LHCN-M2 (cell line): ENCODE measurements around the gene MOAP1. TPM values are rescaled to one million over a fixed set of nuclear protein-coding genes. Genes with fewer than 3 reads are reported as not detected.
"Not testable (repeated sequence)": the region's sequence is repeated elsewhere in the genome, so short reads cannot be mapped to it uniquely, and the experiment has no call there.

Source experiments
- DNase-seq: peaks from one replicate; pipeline ENCODE4 v3.0.0-alpha.2; 2012; ENCODE audit warnings: low read depth
- polyA plus RNA-seq: library from polyadenylated mRNA; unstranded; fragments of >200 nt; gene quantifications from one replicate; pipeline ENCODE4 v1.2.1, GENCODE V29; 2012; ENCODE audit warnings: missing spikeins
- total RNA-seq: library from RNA; depleted of rRNA; stranded (reverse); fragments of >200 nt; gene quantifications from 2 replicates; pipeline ENCODE4 v1.2.3, GENCODE V29; 2014; rRNA removed

MOAP1 gene, protein sequence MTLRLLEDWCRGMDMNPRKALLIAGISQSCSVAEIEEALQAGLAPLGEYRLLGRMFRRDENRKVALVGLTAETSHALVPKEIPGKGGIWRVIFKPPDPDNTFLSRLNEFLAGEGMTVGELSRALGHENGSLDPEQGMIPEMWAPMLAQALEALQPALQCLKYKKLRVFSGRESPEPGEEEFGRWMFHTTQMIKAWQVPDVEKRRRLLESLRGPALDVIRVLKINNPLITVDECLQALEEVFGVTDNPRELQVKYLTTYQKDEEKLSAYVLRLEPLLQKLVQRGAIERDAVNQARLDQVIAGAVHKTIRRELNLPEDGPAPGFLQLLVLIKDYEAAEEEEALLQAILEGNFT
- 13.3 and 13.8 TPM in 2 replicates for total RNA-seq
- polyA plus RNA-seq: 8.8 TPM

DNA sequence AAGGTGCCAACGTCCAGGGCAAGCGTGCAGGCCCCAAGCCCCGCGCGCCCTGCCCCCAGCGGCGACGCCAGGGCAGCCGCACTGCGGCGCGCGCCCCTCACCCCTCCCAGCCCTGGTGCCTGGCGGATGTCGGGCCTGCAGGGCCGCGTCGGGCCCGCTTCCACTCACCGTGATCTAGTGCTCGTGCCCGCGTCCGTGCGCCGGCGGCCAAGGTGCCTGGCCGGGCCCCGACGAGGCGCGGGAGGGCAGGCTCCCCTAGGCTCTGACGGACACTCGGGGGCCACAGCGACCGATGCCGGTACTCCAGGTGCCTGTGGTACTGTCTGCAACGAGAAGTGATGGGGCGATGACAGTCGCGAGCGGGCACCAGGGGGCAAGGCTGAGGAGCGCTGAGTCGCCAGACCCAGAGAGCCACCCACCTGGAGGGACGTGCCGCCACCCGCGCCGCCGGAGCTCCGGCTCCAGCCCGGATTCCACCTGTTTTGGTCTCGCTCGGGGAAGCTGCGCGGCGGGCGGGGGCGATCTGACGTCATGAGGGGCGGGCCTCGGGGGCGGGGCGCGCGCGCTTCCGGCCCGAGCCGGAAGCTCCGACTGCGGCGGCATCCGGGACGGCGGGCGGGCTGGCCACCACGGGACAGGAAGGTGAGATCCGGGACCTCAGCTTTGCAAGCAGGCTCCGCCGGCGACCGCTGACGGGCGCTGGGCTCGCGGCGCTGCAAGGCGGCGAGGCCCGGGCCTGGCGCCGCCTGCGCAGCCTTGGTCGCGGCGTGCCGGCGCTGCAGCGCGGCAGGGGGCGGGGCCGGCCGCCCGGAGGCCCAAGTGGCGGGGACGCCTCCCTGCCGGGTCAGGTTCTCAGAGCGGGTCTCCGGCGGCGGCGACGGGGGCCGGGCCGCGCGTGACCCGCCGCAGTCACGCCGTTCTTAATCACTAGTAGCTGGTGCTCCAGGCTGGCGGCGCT, at the start of gene MOAP1, which contains the start of gene LYSET:
TSS of gene MOAP1 (minus strand) at position 507 of the 958 bp plus-strand sequence. CDS start 655 bp downstream, outside the sequence.
TSS of gene LYSET (plus strand) at position 927 of the 958 bp plus-strand sequence. CDS start 89 bp downstream, outside the sequence.
- DNase-seq: peak; percentile 75

DNA sequence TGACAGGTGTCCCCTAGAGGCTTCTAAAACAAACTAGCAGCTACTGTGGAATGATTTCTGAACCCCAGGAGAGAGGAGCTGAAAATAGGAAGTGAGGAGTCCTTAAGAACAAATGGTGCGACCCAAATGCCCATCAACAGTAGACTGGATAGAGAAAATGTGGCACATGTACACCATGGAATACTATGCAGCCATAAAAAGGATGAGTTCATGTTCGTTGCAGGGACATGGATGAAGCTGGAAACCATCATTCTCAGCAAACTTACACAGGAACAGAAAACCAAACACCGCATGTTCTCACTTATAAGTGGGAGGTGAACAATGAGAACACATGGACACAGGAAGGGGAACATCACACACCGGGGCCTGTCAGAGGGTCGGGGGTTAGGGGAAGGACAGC, 48.4 kb upstream of the MOAP1 start:
- not testable (repeated sequence) for DNase-seq

DNA sequence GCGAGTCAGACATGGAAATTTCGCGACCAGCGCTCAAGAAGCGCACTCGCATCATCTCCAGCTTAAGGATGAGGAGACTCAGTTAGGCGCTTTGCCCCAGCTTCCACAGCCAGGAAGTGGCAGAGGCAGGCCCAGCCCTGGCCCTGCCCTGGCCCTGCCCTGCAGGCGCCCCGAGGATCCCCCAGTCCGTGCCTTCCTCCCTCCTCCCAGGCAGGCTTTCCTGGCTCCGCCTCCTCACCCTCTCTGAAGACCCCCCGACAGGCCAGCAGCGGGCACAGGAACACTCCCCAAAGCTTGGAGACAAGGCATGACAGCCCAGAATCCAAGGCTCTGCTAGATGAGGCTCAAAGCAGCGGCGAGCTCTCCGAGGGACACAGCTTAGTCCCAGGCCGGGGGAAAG, 47.5 kb upstream of the MOAP1 start:
- DNase-seq: no peak

DNA sequence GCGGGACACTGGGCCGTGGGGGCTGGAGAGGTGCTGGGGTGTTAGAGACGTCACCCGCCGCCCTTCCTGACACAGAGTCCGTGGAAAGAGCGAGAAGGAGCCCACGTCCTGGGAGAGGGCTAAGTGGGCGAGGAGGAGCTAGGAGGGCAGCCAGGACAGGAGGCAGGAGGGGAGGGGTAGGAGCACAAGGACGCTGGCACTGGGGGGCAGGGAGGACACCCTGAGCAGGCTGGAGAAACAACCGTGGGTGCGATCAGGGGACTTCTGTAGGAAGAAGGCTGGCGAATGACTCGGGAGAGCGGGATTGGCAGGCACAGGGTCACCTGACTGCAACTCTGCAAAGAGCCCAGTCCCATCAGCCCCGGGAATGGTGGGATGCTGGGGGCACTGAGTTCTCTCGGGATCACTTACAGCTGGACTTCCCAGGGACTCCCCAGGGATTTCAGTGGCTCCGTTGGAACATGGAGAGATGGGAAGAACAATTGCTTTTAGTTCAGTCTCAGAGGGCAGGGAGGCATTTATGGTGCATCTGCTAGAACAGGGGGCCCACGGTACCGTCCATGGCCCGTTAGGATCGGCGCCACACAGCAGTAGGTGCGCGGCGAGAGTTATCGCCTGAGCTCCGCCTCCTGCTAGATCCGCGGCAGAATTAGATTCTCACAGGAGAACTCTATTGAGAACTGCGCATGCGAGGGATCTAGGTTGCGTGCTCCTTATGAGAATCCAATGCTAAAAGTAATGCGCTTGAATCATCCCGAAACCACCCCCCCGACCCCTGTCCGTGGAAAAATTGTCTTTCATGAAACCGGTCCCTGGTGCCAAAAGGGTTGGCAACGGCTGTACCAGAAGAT, 46.7 kb upstream of the MOAP1 start:
- peak; percentile 39 for DNase-seq

- DNase-seq: no peak
Measured at GRCh38 chr14:93230539-93230938, 45.8 kb upstream of the MOAP1 start.

- no peak for DNase-seq
Measured at GRCh38 chr14:93228550-93228949, 43.9 kb upstream of the MOAP1 start.

GRCh38 chr14:93223565-93223964, 38.9 kb upstream of the MOAP1 start:
- DNase-seq: no peak

DNA sequence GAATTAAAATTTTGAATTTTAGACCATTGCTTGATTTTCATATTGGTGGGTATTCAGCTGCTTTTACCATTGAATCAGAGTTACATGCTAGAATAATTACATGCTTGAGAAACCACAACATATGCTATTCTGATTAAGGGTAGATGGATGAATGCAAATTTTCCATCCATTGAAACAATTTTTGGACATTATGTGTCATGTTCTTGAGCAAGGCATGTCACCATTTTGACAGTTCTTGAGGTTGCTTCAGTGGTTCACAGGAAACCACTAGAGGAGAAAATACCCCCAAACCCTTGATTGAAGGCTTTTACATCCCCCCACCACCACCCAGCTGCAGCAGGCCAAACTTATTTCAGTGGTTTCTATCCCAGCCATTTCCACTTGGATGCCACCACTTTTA, 35.8 kb upstream of the MOAP1 start:
- no peak for DNase-seq

DNA sequence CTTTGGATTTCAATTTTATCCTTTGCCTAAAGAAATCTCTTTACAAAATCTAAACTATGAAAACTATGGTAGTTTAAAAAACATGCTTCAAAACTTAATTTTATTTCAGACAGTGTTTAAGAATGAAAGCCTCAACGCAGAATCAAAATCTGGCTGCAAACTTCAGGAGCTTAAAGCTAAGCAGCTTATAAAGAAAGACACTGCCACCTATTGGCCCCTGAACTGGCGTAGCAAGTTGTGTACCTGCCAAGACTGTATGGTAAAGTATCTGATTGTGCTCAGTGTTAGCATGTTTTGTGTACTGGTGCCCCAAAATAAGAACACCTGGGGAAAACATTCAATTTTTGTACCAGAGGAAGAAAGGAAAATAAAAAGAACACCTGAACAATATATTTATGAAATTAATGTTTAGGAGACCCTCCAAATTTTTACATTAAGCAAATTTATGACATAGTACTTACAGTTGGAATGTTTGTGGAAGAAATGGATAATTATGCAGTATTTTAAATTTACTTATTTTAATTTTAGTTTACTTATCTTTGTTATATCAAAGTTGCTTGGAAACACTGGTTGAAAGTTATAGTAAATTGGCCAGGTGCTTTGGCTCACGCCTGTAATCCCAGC, 34.5 kb upstream of the MOAP1 start:
- DNase-seq: peak; percentile 31

DNA sequence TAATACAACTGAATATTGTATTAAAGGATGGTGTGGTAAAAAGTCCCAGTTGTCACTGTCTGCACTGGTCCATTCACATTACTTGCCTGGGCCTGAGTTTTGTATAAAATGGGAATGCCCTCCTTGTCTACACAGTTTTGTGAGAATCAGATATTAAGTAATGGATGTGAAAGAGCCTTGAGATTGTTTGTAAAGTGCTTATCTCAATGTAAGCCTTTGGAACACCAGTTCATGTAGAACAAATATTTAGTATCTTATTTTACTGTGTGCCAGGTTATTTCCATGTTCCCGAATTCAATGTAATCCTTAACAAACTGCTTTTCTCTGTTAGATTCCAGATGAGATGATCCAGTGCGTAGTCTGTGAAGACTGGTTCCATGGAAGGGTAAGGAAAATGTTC, 29.9 kb upstream of the MOAP1 start:
- DNase-seq: no peak

GRCh38 chr14:93212432-93212831, 27.7 kb upstream of the MOAP1 start:
- DNase-seq: no peak

DNA sequence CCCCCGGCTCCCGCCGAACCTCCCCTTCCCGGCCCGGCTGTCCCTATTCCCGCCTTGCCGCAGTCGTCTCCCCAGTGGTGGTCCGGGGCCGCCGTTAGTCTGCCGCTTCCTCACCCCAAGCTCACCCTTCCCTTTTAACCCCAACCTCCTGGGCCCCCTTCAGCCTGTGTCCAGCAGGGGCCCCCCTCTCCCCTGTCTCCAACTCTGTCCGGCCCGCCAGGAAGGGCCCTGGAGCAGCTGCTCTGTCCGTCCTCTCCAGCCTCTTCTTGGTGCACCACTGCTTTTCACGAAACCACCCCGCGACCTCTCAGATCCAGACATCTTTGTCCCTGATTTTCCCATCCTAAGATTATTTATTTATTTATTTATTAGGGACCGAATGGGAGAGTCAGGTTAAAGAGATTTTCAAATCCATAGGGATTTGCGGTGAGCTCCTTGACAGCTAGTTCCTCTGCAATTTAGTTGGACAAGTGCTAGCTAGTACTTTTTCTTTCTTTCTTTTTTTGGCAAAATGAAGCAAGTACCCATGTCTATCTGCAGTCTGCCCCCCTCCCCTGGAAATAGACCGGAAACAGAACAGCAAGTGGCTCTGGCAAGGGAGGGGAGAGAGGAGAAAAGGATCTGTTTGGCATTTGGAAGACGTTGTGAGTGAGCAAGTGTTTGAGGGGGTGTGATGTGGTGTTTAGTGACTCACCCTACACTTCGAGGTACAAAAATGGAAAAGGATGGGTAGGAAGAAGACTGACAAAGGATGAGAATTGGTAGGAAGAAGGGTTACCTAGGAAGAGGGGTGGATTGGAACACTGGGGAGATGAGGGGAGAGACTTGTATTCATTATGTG, 23.0 kb upstream of the MOAP1 start:
- DNase-seq: peak; percentile 73

- peak; percentile 96 for DNase-seq
Measured at GRCh38 chr14:93206793-93207467, 22.2 kb upstream of the MOAP1 start, which contains the start of the genes GON7 and UBR7. Gene GON7 (minus strand): TSS chr14:93207065. CDS start chr14:93207037, 28 bp downstream. Gene UBR7 (plus strand): TSS chr14:93207256. CDS start chr14:93207292, 36 bp downstream.

DNA sequence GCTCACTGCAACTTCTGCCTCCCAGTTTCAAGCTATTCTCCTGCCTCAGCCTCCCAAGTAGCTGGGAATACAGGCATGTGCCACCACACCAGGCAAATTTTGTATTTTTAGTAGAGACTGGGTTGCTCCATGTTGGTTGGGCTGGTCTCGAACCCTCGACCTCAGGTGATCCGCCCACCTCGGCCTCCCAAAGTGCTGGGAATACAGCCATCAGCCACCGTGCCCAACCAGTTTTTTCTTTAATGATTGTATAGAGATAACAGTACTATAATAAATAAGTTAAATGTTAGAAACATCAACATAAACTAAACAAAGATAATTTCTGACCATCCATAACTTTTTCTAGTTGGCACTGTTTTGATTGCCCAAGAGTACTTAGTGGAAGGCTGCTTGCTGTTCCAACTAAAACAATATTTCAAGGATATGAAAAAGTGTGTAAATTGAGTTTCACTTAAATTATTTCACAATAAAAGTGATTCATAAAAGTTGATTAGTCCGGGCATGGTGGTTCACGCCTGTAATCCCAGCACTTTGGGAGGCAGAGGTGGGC, 16.5 kb upstream of the MOAP1 start:
- DNase-seq: no peak

- DNase-seq: no peak
Measured at GRCh38 chr14:93200553-93200952, 15.9 kb upstream of the MOAP1 start.

DNA sequence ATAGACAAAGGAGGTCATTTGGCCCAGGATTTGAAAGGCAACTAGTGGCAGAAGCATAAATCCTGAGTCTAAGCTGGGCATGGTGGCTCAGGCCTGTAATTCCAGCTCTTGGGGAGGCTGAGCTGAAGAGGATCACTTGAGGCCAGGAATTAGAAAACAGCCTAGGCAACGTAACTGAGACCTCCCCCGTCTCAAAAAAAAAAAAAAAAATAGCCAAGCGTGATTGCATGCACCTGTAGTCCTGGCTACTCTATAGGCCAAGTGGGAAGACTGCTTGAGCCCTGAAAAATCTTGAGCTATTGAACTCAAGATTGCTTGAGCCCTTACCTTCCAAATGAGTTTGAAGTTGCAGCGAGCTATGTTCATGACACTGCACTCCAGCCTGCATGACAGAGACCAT, 14.3 kb upstream of the MOAP1 start:
- no peak for DNase-seq

DNA sequence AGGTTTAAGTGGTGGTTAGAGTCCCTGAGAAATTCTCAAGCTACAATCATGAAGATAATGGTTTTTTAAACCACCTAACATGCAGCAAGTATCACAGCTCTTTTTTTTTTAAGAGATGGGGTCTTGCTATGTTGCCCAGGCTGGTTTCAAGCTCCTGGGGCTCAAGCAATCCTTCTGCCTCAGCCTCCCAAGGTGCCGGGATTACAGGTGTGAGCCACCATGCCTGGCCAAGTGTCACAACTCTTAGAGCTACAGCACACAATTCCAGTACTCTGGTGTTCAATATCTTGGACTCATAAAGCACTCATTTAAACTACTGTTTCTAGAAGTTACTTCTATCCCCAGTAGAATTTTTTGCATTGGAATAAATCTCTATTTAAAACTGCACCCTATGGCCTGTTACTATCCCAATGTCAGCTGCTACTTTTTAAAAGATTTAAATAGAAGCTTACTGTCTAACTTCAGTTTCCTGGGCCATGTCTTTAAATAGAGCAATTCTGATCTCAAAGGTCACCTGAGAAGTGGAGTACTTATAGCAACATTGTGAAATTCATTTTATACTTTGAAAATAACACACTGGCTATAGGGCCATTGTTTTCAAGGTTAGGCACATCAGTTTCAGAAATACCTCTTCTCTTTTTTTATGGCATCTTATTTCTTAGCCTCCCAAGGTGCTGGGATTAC, 10.8 kb upstream of the MOAP1 start:
- no peak for DNase-seq

DNA sequence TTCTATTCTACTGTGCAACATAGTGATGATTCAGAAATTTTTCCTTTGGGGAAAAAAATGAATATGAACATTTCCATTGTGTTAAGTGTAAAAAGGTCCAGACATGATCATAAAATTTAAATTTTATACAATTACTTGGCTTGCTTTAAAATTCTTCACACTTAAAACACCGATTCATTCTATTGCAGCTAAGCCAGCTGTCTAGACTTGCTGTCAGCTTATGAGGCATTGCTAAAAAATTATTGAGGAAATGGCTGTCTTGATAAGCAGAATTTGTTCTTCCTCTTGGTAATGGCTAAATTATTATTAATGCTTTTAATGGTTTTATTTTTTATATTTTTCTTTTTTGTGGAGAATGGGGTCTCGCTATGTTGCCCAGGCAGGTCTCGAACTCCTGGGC, 2.3 kb upstream of the MOAP1 start:
- DNase-seq: no peak
